WTC11 (cell line): ENCODE measurements around the gene SNX18. TPM values are rescaled to one million over a fixed set of nuclear protein-coding genes. Genes with fewer than 3 reads are reported as not detected.

Source experiments
- ATAC-seq: fragments of 200-7000 bp; cut with Tn5 transposase; 2 replicates; pipeline ENCODE4 v1.10.0; 2021; ENCODE audit warnings: mild to moderate bottlenecking, moderate library complexity
- CTCF ChIA-PET: fragments of 300-600 bp; sonication (Branson Sonifier 250); formaldehyde crosslinking; loops from one replicate; lab custom pipeline; 2021; ENCODE audit warnings: antibody characterized with exemption; lab: Charles Lee
- POLR2A ChIA-PET: fragments of 350-600 bp; sonication (Branson Sonifier 250); formaldehyde crosslinking; loops from one replicate; lab custom pipeline; 2021; ENCODE audit warnings: antibody characterized with exemption; lab: Charles Lee
- DNase-seq: peaks from one replicate; pipeline ENCODE4 v3.0.0; 2021; ENCODE audit warnings: low spot score
- H3K27ac Mint-ChIP-seq: 2 replicates; pipeline ENCODE4 v1.8.0; 2021; ENCODE audit warnings: mixed read lengths
- H3K27me3 Mint-ChIP-seq: 2 replicates; pipeline ENCODE4 v1.8.0; 2021; ENCODE audit warnings: low read depth, mild to moderate bottlenecking, moderate library complexity, mixed read lengths
- H3K36me3 Mint-ChIP-seq: 2 replicates; pipeline ENCODE4 v1.8.0; 2021; ENCODE audit warnings: mixed read lengths
- H3K4me1 Mint-ChIP-seq: 2 replicates; pipeline ENCODE4 v1.8.0; 2022; ENCODE audit warnings: mixed read lengths
- H3K4me3 Mint-ChIP-seq: 2 replicates; pipeline ENCODE4 v1.8.0; 2021; ENCODE audit warnings: mild to moderate bottlenecking, moderate library complexity, mixed read lengths
- H3K9me3 Mint-ChIP-seq: 2 replicates; pipeline ENCODE4 v1.8.0; 2021; ENCODE audit warnings: mixed read lengths
- ATF3 ChIP-seq: sonication (generic); formaldehyde crosslinking; conservative IDR thresholded peaks from 2 replicates; pipeline ENCODE4 v1.8.1; 2022; ENCODE audit warnings: mild to moderate bottlenecking, missing genetic modification reagents
- CDX4 ChIP-seq: fragments of 250-450 bp; sonication (Bioruptor Pico); IDR thresholded peaks from 2 replicates; pipeline ENCODE4 v1.9.0; 2021; ENCODE audit warnings: moderate library complexity, mild to moderate bottlenecking, inconsistent platforms, borderline replicate concordance
- CREB1 ChIP-seq: sonication (generic); formaldehyde crosslinking; IDR thresholded peaks from 2 replicates; pipeline ENCODE4 v1.8.0; 2023; ENCODE audit warnings: mild to moderate bottlenecking, missing genetic modification reagents
- CTCF ChIP-seq: fragments of 200-600 bp; IDR thresholded peaks from 2 replicates; pipeline ENCODE4 v1.8.0; 2022; ENCODE audit warnings: antibody characterized with exemption
- E2F1 ChIP-seq: sonication (generic); formaldehyde crosslinking; IDR thresholded peaks from 2 replicates; pipeline ENCODE4 v1.8.0; 2022; ENCODE audit warnings: mild to moderate bottlenecking, missing genetic modification reagents
- ELF4 ChIP-seq: sonication (generic); formaldehyde crosslinking; IDR thresholded peaks from 2 replicates; pipeline ENCODE4 v1.8.1; 2022; ENCODE audit warnings: low read depth, mild to moderate bottlenecking, moderate library complexity, missing genetic modification reagents
- EMX1 ChIP-seq: fragments of 250-450 bp; sonication (Bioruptor Pico); IDR thresholded peaks from 2 replicates; pipeline ENCODE4 v1.8.0; 2021; ENCODE audit warnings: mild to moderate bottlenecking
- GABPB1 ChIP-seq: sonication (generic); formaldehyde crosslinking; IDR thresholded peaks from 2 replicates; pipeline ENCODE4 v1.8.1; 2023; ENCODE audit warnings: mild to moderate bottlenecking, missing genetic modification reagents
- HMGA2 ChIP-seq: fragments of 250-450 bp; sonication (Bioruptor Pico); IDR thresholded peaks from 2 replicates; pipeline ENCODE4 v1.4.0; 2021; ENCODE audit warnings: mild to moderate bottlenecking, moderate library complexity
- IRF2 ChIP-seq: sonication (generic); formaldehyde crosslinking; IDR thresholded peaks from 2 replicates; pipeline ENCODE4 v1.8.0; 2022; ENCODE audit warnings: low read depth, missing genetic modification reagents, borderline replicate concordance
- JAZF1 ChIP-seq: fragments of 250-450 bp; sonication (Bioruptor Pico); IDR thresholded peaks from 2 replicates; pipeline ENCODE4 v1.9.0; 2021; ENCODE audit warnings: moderate library complexity, mild to moderate bottlenecking, inconsistent platforms
- KAT7 ChIP-seq: sonication (generic); formaldehyde crosslinking; IDR thresholded peaks from 2 replicates; pipeline ENCODE4 v1.8.1; 2023; ENCODE audit warnings: missing genetic modification reagents, mild to moderate bottlenecking, borderline replicate concordance
- MYBL2 ChIP-seq: sonication (generic); formaldehyde crosslinking; IDR thresholded peaks from 2 replicates; pipeline ENCODE4 v1.8.1; 2023; ENCODE audit warnings: mild to moderate bottlenecking, moderate library complexity, missing genetic modification reagents
- NFYB ChIP-seq: sonication (generic); formaldehyde crosslinking; conservative IDR thresholded peaks from 2 replicates; pipeline ENCODE4 v1.8.0; 2022; ENCODE audit warnings: low read depth, missing genetic modification reagents
- NR2C2 ChIP-seq: sonication (generic); formaldehyde crosslinking; IDR thresholded peaks from 2 replicates; pipeline ENCODE4 v1.8.0; 2022; ENCODE audit warnings: mild to moderate bottlenecking, missing genetic modification reagents
- NR3C1 ChIP-seq: sonication (generic); formaldehyde crosslinking; conservative IDR thresholded peaks from 2 replicates; pipeline ENCODE4 v1.8.1; 2023; ENCODE audit warnings: low read depth, mild to moderate bottlenecking, missing genetic modification reagents
- RORB ChIP-seq: fragments of 250-450 bp; sonication (Bioruptor Pico); IDR thresholded peaks from 2 replicates; pipeline ENCODE4 v1.9.0; 2021; ENCODE audit warnings: mild to moderate bottlenecking
- SMAD3 ChIP-seq: sonication (generic); formaldehyde crosslinking; IDR thresholded peaks from 2 replicates; pipeline ENCODE4 v1.8.0; 2022; ENCODE audit warnings: missing genetic modification reagents, mild to moderate bottlenecking, borderline replicate concordance
- ZNF219 ChIP-seq: sonication (generic); formaldehyde crosslinking; IDR thresholded peaks from 2 replicates; pipeline ENCODE4 v1.8.0; 2023; ENCODE audit warnings: missing genetic modification reagents, mild to moderate bottlenecking, borderline replicate concordance
- ZNF281 ChIP-seq: sonication (generic); formaldehyde crosslinking; IDR thresholded peaks from 2 replicates; pipeline ENCODE4 v1.8.0; 2023; ENCODE audit warnings: mild to moderate bottlenecking, missing genetic modification reagents
- ZNF396 ChIP-seq: fragments of 250-450 bp; sonication (Bioruptor Pico); IDR thresholded peaks from 2 replicates; pipeline ENCODE4 v1.8.0; 2021; ENCODE audit warnings: mild to moderate bottlenecking, moderate library complexity, borderline replicate concordance
- ZNF423 ChIP-seq: fragments of 250-450 bp; sonication (Bioruptor Pico); IDR thresholded peaks from 2 replicates; pipeline ENCODE4 v2.1.2; 2022; ENCODE audit warnings: mild to moderate bottlenecking, moderate library complexity
- ZNF425 ChIP-seq: fragments of 250-450 bp; sonication (Bioruptor Pico); conservative IDR thresholded peaks from 2 replicates; pipeline ENCODE4 v1.9.0; 2021; ENCODE audit warnings: mild to moderate bottlenecking
- total RNA-seq: library from RNA; stranded (reverse); gene quantifications from 3 replicates; pipeline ENCODE4 v1.2.3, GENCODE V29; 2021

Gene SNX18
- total RNA-seq, 1 experiment from 2014 or later: 24.6 TPM

- no peak for TF ChIP-seq SMAD3 (CRISPR knock-in tag)
- no peak for TF ChIP-seq IRF2 (CRISPR knock-in tag)
- no peak for TF ChIP-seq E2F1 (CRISPR knock-in tag)
- TF ChIP-seq ATF3 (CRISPR knock-in tag): no peak
- TF ChIP-seq ZNF425 (CRISPR knock-in tag): no peak
- TF ChIP-seq ELF4 (CRISPR knock-in tag): no peak
- no peak for TF ChIP-seq ZNF396
- no peak for TF ChIP-seq ZNF281 (CRISPR knock-in tag)
- TF ChIP-seq KAT7 (CRISPR knock-in tag): no peak
These were observed 47.9 kb upstream of the SNX18 start (continued) for GRCh38 chr5:54469622-54470021.

GRCh38 chr5:54470128-54470527 is 47.4 kb upstream of the SNX18 start:
- DNase-seq (no peak), ATAC-seq (no peak)
- H3K4me1 Mint-ChIP-seq: no peaks in the 10 kb centered on the region
- peaks cover 4% of the 10 kb centered on the region; the same call in 1 of the 2 replicates for H3K36me3 Mint-ChIP-seq
- CTCF ChIA-PET: no interaction called here
- POLR2A ChIA-PET: no interaction called here
- no peaks in the 10 kb centered on the region for H3K27me3 Mint-ChIP-seq
- H3K4me3 Mint-ChIP-seq: no peak overlapping the region
- H3K27ac Mint-ChIP-seq: no peak overlapping the region
- no peaks in the 10 kb centered on the region; the same call in 1 of the 2 replicates for H3K9me3 Mint-ChIP-seq
- TF ChIP-seq CREB1 (no peak), CTCF (no peak), RORB (CRISPR knock-in tag) (no peak), NFYB (CRISPR knock-in tag) (no peak), EMX1 (no peak), MYBL2 (no peak), CDX4 (CRISPR knock-in tag) (no peak), HMGA2 (CRISPR knock-in tag) (no peak), ATF3 (CRISPR knock-in tag) (no peak), NR3C1 (CRISPR knock-in tag) (no peak), E2F1 (CRISPR knock-in tag) (no peak), ZNF423 (CRISPR knock-in tag) (no peak), GABPB1 (CRISPR knock-in tag) (no peak), NR2C2 (CRISPR knock-in tag) (no peak), ZNF219 (CRISPR knock-in tag) (no peak), JAZF1 (CRISPR knock-in tag) (no peak)
